GM12878 (cell line): ENCODE data around the gene ARRDC4. TPM values are rescaled to one million over a fixed set of nuclear protein-coding genes. Genes with fewer than 3 reads are reported as not detected.

Experiments used
- ATAC-seq: fragments of 200-7000 bp; cut with Tn5 transposase; 3 replicates; pipeline ENCODE4 v1.9.1; 2020; ENCODE audit warnings: mild to moderate bottlenecking, moderate library complexity
- BruUV-seq: library from RNA; stranded (reverse); fragments of 400-500 nt; replicated peaks from 2 replicates; lab custom pipeline; 2021; lab: Mats Ljungman, UMichigan
- CTCF ChIA-PET: fragments of 300-600 bp; sonication (Branson Sonifier 250); formaldehyde crosslinking; extraction: SDS; loops from one replicate; lab custom pipeline; 2021; ENCODE audit warnings: inconsistent platforms; lab: Yijun Ruan, JAX
- POLR2A ChIA-PET: fragments of 350-600 bp; formaldehyde crosslinking; extraction: SDS; loops from one replicate; lab custom pipeline; 2021; ENCODE audit warnings: inconsistent platforms; lab: Charles Lee
- RAD21 ChIA-PET: fragments of 300-600 bp; sonication (Branson Sonifier 250); formaldehyde crosslinking; loops from one replicate; lab custom pipeline; 2023; ENCODE audit warnings: antibody characterized with exemption; ENCODE audit not compliant: unreplicated experiment; lab: Charles Lee
- SMC1A ChIA-PET: fragments of 300-600 bp; sonication (Branson Sonifier 250); formaldehyde crosslinking; loops from one replicate; lab custom pipeline; 2023; ENCODE audit not compliant: unreplicated experiment, uncharacterized antibody; lab: Charles Lee
- DNase-seq: peaks from one replicate; pipeline ENCODE4 v3.0.0-alpha.2; 2011; ENCODE audit warnings: low read depth, low spot score
- FAIRE-seq: peaks from 3 replicates; lab custom pipeline; 2011; peaks lifted over from hg19 to GRCh38; lab: Jason Lieb, UNC
- H2AFZ ChIP-seq: 2 replicates; pipeline ENCODE4 v1.6.0; 2011; ENCODE audit warnings: low read depth, low read length, control low read depth; ENCODE audit not compliant: control insufficient read depth
- H3K27ac ChIP-seq: 2 replicates; pipeline ENCODE4 v1.5.1; 2011; ENCODE audit warnings: control low read depth; ENCODE audit not compliant: control insufficient read depth, insufficient read depth
- H3K27me3 ChIP-seq, 2 experiments: replicated peaks in 1 of 2; 2 replicates each; pipeline versions ENCODE4 v1.6.0 to v1.6.1; 2011; ENCODE audit warnings: low read length in 1 of 2; ENCODE audit not compliant: control insufficient read depth in 2 of 2, insufficient read depth in 2 of 2
- H3K36me3 ChIP-seq, 2 experiments: 2 replicates each; pipeline ENCODE4 v1.5.1; 2011; ENCODE audit warnings: low read length in 1 of 2; ENCODE audit not compliant: control insufficient read depth in 2 of 2, insufficient read depth in 2 of 2
- H3K4me1 ChIP-seq: 2 replicates; pipeline ENCODE4 v1.6.1; 2011; ENCODE audit warnings: mild to moderate bottlenecking, low read length, moderate library complexity, mixed read lengths; ENCODE audit not compliant: control insufficient read depth, insufficient read depth
- H3K4me2 ChIP-seq: 2 replicates; pipeline ENCODE4 v1.6.0; 2011; ENCODE audit warnings: control low read depth; ENCODE audit not compliant: control insufficient read depth, insufficient read depth
- H3K4me3 ChIP-seq: fragments of 200-600 bp; sonication (generic); 2 replicates; pipeline ENCODE4 v1.5.1; 2016
- H3K79me2 ChIP-seq: 2 replicates; pipeline ENCODE4 v1.6.0; 2011; ENCODE audit warnings: low read length; ENCODE audit not compliant: control insufficient read depth, insufficient read depth
- H3K9ac ChIP-seq: 2 replicates; pipeline ENCODE4 v1.8.0; 2011; ENCODE audit warnings: low read length, control low read depth, mixed read lengths; ENCODE audit not compliant: control insufficient read depth, insufficient read depth
- H3K9me3 ChIP-seq: replicated peaks from 3 replicates; pipeline ENCODE4 v1.5.1; 2011; ENCODE audit warnings: mild to moderate bottlenecking, low read length; ENCODE audit not compliant: control insufficient read depth, insufficient read depth
- H4K20me1 ChIP-seq: 2 replicates; pipeline ENCODE4 v1.6.0; 2011; ENCODE audit not compliant: control insufficient read depth, insufficient read depth
- BMI1 ChIP-seq: fragments of 450-650 bp; IDR thresholded peaks from 2 replicates; pipeline ENCODE4 v1.6.1; 2016; ENCODE audit warnings: mild to moderate bottlenecking, moderate library complexity, borderline replicate concordance
- E4F1 ChIP-seq: fragments of 450-650 bp; IDR thresholded peaks from 2 replicates; pipeline ENCODE4 v1.6.1; 2018; ENCODE audit warnings: borderline replicate concordance, mild to moderate bottlenecking; ENCODE audit not compliant: partially characterized antibody
- ELK1 ChIP-seq: IDR thresholded peaks from 2 replicates; pipeline ENCODE4 v1.6.1; 2012; ENCODE audit warnings: low read depth, low read length, improper control_type of control experiment
- HDGF ChIP-seq: fragments of 450-650 bp; IDR thresholded peaks from 2 replicates; pipeline ENCODE4 v1.6.1; 2016; ENCODE audit warnings: antibody characterized with exemption
- MLLT1 ChIP-seq: fragments of 450-650 bp; IDR thresholded peaks from 2 replicates; pipeline ENCODE4 v1.6.1; 2016; ENCODE audit warnings: mild to moderate bottlenecking
- NFXL1 ChIP-seq: fragments of 450-650 bp; IDR thresholded peaks from 2 replicates; pipeline ENCODE4 v1.6.1; 2017; ENCODE audit warnings: antibody characterized with exemption, mild to moderate bottlenecking, borderline replicate concordance
- POLR2A ChIP-seq: IDR thresholded peaks from 2 replicates; pipeline ENCODE4 v1.6.1; 2011; ENCODE audit warnings: low read depth, mild to moderate bottlenecking, low read length
- REST ChIP-seq: IDR thresholded peaks from 2 replicates; pipeline ENCODE4 v1.6.1; 2012; ENCODE audit warnings: mild to moderate bottlenecking, low read depth, low read length
- RUNX3 ChIP-seq: IDR thresholded peaks from 2 replicates; pipeline ENCODE4 v1.6.1; 2012; ENCODE audit warnings: low read length, inconsistent platforms
- SUPT20H ChIP-seq: IDR thresholded peaks from 2 replicates; pipeline ENCODE4 v1.6.1; 2011; ENCODE audit warnings: low read depth, mild to moderate bottlenecking, low read length, moderate library complexity, borderline replicate concordance; ENCODE audit not compliant: control insufficient read depth
- ZNF687 ChIP-seq: fragments of 450-650 bp; IDR thresholded peaks from 2 replicates; pipeline ENCODE4 v1.6.1; 2017; ENCODE audit warnings: mild to moderate bottlenecking, moderate library complexity
- ZSCAN29 ChIP-seq: fragments of 450-650 bp; IDR thresholded peaks from 2 replicates; pipeline ENCODE4 v1.6.1; 2017; ENCODE audit warnings: mild to moderate bottlenecking, moderate library complexity
- WGBS: methylation state at CpG from one replicate; pipeline ENCODE4 v1.1.6; 2016; ENCODE audit warnings: low lambda C conversion rate; ENCODE audit not compliant: insufficient replicate concordance, insufficient coverage; ENCODE audit errors: missing lambda C conversion rate; 5-methylcytosine and 5-hydroxymethylcytosine counted together
- in situ Hi-C: fragments of 300-500 bp; cut with MboI; formaldehyde crosslinking; loops from 9 replicates; pipeline ENCODE4 v1.14.3; 2018; ENCODE audit warnings: mixed read lengths
- intact Hi-C: fragments of 100-400 bp; cut with micrococcal nuclease; formaldehyde crosslinking; loops from one replicate; pipeline ENCODE4 v1.14.2; 2022; ENCODE audit not compliant: unreplicated experiment
- polyA plus RNA-seq, 11 experiments: library from polyadenylated mRNA; depleted of rRNA in 4 of 11; unstranded in 6 of 11; stranded (reverse) in 5 of 11; fragments of >200 nt; fragmentation: Nextera tagmentation in 4 of 11; fragmentation: Illumina TruSeq in 1 of 11; extraction: Ambion mirVana in 4 of 11; extraction: Trizol in 1 of 11; gene quantifications; 1 replicate in 1 of 11; 2 replicates in 10 of 11; pipeline versions ENCODE4 v1.2.1 to v1.2.3, GENCODE V29; 2011 to 2016; ENCODE audit warnings: inconsistent platforms in 2 of 11, missing spikeins in 2 of 11, low read depth in 1 of 11
- total RNA-seq, 4 experiments: library from RNA; depleted of rRNA in 3 of 4; stranded (reverse); fragments of >200 nt in 3 of 4; fragmentation: Illumina TruSeq in 1 of 4; extraction: Trizol in 1 of 4; gene quantifications; 2 replicates each; pipeline versions ENCODE4 v1.2.1 to v1.2.3, GENCODE V29; 2013 to 2021

ARRDC4 gene
- total and polyA plus RNA-seq, 10 of the 15 experiments (the other 5 are each of a cell fraction or from before 2014, with no cell fraction given) = 0.03 to 0.54 (median 0.07) TPM

GRCh38 chr15:97963779-97964178 lies 3.3 kb downstream of the ARRDC4 start:
- H3K36me3 ChIP-seq = no peaks in the 10 kb centered on the region
- H4K20me1 ChIP-seq = no peaks in the 10 kb centered on the region
- TF ChIP-seq NFXL1 = no peak
- TF ChIP-seq SUPT20H = no peak
- TF ChIP-seq ZNF687 = no peak
- no peak for TF ChIP-seq RUNX3
- TF ChIP-seq HDGF = no peak
- TF ChIP-seq E4F1 = no peak
- no peak for TF ChIP-seq ZSCAN29
- no peak for TF ChIP-seq MLLT1
- no peak for TF ChIP-seq REST
- no peak for TF ChIP-seq ELK1
- TF ChIP-seq POLR2A = no peak
- no peak for TF ChIP-seq BMI1
- H3K27me3 ChIP-seq = no peaks in the 10 kb centered on the region
- H3K4me2 ChIP-seq = no peak overlapping the region
- intact Hi-C loops = no loop called here
- H3K9ac ChIP-seq = no peak overlapping the region
- in situ Hi-C loops = no loop called here
- no peak overlapping the region for H3K4me3 ChIP-seq
- no peak for DNase-seq
- no peak for ATAC-seq
- no peaks in the 10 kb centered on the region for H3K4me1 ChIP-seq
- H3K9me3 ChIP-seq = no peaks in the 10 kb centered on the region; the same call in 1 of the 3 replicates
- no peak overlapping the region for H3K27ac ChIP-seq
- ChIA-PET RAD21 (no interaction called here), CTCF (no interaction called here), SMC1A (no interaction called here), POLR2A (no interaction called here)
- no peaks in the 10 kb centered on the region for H3K79me2 ChIP-seq
- H2AFZ ChIP-seq = no peak overlapping the region
- FAIRE-seq = no peak
- no TSS peak for BruUV-seq
- 1% methylated on average over 4 of the region's 4 CpGs for WGBS
